ENCODE measurements around the gene SLCO2A1.

SLCO2A1 gene

DNA sequence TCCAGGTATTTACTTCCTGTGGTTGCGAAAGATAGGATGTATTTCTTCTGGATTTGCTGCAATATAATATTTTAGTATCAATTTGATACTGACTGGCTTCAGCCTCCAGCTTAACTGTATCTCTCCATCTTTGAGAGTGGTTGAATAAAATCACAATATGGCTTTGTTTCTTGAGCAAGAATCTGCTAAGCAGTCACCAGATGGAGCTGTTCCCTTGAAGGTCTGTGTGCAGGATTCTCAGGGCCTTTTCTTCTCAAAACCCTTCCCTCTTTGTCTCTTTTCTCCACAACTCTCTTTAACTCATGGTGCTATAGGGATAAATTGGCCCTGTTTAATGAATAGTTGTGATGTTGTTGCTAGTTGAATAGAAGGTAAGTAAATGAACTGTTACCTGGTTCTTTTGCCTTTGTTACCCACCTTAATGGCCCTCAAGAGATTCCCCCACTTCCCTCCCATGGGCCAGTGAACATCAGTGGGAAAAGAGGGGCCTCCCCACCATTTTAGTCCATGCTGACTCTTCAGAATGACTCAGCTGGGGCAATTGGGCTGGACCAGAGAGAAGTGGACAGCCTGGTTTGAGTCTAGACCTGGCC lies 99.3 kb downstream of the SLCO2A1 start:
- DNase-seq, result peak; percentile 30

DNA sequence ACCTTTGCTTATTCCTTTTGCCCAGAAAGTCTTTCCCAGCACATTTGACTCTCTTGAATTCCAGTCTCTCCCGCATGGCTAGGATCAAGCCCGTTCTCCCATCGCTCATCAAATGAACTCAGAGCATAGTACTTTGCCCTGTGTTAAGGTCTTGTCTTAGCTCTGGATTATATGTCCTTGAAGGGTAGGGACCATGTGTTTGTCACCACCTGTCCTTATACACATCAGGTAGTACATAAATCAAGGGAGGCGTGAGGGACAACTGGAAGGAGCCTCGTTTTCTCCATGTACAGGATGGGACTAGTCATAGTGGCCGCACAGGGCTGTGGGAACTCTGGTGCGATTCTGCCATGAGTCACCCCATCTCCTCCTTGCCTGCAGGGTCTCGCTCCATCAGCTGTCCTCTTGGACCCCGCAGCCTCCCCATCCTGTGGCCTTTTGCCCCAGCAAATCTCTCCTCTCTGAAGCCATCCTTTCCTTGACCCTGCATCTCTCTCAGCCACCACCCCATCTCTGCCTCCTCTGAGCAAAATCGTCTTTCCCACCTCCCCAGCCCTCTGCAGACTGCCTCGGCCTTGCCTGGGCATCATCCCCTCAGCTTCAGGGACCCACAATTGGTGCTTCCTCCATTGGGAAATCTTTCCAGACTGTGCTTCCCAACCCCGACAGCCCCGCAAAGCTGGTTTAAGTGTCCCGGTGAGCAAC lies 100.7 kb downstream of the SLCO2A1 start:
- no peak for DNase-seq

DNA sequence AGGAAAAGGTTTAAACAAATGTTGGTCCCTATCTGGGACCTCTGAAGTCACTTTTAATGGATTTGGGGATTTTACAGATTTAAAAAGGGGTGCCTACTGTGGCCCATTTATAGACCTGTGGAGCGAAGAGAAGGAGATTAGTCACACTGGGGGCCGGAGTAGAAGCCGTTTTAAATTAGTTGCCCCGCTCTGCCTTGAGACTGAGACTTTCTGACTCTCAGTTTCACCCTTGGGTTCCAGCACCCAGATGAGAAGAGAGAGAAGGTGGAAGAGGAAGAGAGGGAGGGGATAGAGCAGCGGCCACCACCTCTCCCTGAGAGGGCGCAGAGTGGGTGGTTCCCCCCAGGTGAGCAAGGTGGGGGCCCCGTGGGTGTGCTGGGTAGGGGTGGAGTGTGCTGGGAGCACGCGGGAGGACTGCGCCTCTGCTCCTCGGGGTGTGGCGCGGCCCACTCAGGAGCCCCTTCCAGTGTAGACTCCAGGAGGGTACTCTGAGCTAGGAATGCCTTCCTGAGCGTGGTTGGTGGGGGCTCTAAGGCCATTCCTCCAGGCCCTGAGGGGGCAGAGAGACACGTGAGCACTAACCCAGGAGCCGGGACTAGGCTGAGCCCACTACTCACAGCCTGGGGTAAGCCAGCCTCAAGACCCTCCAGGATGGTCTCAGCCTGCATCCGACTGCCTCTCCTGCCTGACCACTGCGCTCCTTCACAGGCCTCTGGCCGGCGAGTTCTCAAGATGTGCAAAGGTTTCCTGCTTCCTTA lies 101.4 kb downstream of the SLCO2A1 start:
- DNase-seq, result no peak

DNA sequence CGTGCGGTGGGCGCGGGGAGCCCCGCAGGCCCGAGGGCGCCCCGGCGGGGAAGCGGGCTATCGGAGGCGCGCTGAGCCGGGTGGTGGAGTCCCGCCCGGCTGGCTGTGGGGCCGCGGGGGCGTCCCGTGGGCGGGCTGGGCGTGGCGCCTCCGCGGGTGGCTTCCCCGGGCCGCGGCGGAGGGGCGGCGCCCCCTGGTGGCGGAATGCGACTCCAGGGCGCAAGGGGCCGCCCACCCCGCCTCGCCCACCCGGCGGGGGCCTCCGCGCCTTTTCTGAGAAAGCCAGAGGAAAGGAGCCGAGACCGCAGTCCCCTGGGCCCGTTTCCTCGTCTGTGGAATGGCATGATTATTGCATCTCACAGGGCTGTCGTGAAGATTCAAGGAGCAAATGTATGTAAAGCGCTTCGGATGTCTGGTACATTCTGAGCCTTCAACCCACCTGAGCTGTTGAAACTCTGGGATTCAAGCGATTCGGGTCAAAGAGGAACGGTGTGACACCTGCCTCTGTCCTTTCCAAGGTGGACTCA lies 102.1 kb downstream of the SLCO2A1 start:
- DNase-seq, result no peak

DNA sequence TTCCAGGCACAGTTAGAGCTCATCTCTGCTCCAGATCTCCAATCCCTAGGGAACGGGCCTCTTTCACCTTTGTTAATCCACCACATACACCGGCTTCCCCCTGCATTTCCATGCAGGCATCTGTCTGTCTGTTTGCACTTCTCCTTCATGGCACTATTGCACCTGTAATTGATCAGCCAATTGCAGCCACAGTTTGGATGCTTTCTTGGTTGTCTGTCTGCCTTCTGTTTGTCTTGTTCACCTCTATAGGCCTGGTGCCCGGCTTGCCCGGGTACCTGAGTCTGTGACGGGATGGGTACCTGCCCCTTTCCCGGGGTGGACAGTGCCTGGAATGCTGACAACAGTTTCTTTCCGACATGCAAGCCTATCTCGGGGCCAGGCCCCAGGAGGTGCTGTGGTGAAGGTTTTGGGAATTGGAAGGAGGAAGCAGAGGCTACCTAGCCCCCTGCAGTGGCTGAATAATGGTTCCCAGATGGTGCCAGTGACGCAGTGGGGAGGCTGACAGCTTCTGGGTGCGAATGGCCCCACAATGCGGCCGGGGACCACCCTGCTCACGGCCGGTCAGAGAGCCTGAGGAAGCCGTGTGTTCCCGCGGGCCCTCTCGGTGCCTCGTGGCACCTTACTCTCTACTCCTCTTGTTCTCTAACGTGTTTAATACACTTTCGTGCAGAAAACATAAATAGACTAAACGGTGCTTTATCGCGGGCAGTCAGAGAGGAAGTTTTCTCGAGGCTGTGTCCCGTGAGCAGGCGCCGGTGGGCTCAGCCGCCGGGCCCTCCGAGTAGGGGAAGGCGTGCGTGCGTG lies 102.8 kb downstream of the SLCO2A1 start:
- DNase-seq, result no peak

DNA sequence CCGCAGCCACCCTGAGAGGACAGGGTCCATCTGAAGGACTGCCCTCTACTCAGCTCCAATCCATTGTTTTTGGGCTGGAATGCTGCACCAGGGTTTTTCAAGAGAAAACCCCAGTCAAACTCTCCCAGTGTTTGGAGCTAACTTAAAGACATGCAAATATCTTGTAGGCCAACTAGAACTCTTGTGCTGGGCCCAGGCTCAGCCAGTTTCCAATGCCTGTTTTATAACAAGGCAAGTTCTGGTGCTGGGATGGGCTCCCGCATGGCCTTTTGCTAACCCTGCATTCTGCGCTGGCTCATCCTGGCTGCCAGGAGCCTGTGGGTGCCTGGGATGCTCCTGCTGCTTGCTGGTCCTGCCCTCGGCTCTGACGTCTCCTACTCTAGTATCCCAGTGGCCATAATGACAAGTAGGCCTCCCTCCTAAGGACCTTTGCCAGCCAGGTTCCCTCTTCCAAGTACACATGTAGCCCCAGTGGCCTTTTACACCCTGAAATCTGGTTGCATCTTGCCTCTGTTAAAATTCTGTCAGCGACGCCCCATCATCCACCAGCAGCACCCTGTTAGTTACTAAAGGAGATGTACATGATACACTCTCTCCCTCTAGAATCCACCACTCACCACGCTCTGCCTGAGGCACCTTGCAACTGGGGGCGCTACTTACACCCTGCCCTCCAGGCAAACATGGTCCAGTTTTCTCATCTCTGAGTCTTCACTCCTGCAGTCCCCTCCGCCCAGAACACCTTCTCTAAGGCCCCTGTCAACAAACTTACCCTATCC lies 103.6 kb downstream of the SLCO2A1 start:
- DNase-seq, result no peak

DNA sequence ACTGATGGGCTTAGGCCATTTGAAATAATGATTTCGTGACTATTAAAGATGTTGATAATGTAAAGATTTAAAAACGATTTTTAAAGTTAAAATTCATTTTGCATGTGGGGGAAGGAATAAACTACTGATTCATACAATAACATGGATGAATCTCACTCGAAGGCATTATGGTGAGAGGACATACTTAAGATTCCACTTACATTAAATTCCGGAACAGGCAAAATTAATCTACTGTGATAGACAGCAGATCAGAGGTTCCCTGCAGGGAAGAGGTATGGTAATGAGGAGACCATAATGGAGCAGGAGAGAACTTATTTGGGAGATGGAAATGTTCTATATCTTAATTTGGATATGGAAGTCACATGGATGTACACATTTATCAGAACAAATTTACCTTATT lies 105.7 kb downstream of the SLCO2A1 start:
- DNase-seq, result no peak

DNA sequence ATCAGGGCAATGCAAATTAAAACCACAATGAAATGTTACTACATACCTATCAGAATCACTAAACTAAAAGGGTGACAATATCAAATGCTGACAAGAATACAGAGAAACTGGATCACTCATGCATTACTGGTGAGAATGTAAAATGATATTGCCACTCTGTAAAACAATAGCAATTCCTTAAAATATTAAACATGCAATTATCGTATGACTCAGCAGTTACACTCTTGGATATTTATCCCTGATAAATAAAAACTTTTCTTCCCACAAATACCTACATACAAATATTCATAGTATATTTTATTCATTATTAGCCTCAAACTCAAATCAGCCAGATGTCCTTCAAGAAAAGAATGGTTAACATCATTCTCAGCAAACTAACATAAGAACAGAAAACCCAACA lies 108.1 kb downstream of the SLCO2A1 start:
- DNase-seq, result no peak

DNA sequence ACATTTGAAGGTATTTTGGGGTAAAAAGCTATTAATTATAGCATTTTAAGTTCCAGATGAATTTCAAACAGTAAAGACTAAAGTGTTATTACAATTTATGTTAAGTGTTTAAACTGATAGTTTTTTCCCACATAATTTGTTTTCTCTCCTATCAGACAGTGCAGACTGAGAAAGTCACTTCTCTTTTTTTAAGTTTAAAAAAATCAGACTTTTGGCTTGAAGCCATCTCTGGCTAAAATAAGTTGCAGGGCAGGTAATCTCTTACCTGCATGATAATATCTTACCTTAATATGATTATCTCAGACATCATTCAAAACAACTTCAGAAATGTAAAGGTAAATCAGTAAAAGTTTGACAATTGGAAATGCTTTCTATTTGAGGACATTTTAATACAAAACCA lies 112.6 kb downstream of the SLCO2A1 start:
- DNase-seq, result no peak

DNA sequence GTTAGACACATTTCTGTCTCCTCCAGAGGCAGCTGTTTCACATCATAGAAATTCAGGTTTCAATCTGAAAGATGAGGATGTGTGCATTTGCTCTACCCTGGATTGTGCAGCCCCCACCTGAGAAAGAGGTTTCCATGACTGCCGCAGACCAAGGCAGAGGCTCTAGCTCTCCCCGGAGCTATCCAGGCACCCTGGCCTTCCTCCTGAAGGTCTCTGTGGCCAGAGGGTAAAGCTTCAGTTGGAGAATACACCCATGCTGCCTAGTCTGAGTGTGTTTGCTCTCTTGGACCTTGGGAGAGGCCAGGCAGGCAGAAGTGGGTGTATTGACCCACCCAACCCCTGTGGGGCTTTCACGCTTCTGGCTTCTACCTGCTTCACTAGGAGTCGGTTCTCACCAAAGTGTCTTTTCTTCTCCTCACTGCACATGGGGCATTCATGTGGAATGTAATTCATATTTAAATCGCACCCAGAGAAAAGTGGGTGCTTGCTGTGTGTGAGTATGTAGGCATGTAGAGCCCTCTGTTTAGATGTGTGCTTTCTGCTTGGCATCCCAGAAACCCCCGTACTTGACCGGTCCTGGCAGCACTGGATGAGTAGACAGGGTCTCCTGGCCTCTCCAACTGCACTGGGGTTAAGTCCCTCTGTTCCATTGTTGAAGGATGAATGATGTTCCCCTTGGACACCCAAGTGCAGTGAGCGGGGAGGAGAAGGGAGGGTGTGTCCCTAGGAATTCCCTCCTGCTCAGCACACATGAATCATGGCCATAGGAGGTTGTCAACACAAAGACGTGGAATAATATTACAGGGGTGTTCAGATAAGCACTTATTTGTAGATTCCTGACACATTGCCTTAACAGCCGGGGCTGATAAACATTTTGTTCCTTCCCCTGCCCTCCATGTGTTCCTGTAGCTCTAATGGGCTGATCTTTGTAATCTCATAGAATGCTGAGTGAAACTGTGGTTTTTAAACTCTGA lies 113.8 kb downstream of the SLCO2A1 start:
- DNase-seq, result no peak

DNA sequence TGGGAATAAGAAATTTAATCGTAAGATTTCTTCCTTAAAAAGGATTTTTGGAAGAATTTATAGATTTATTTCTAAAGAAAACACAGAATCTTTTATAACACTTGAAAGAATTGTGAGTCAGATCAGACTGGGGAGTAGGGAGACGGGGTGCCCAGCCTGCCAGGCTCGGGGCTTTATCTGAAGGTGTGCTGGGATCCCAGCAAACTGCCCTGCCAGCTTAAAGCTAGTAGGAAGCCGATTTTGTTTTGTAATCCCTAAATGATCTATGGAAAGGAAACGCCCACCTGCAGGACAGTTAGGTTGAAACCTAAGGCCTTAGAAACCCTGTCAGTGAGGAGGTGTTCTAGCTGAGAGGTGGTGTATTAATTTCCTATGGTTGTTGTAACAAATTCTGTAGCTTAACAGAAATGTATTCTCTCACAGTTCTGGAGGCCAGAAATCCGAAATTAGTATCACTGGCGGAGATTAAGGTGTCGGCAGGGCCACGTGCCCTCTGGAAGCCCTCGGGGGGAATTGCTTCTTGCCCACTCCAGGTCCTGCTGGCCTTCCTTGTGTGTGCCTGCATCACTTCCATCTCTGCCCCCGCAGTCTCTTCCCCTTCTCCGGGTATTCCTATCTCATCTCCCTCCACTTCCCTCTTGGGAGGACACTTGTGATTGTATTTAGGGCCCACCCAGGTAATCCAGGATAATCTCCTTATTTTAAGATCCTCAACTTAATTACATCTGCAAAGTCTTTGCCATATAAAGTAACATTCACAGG lies 114.7 kb downstream of the SLCO2A1 start:
- DNase-seq, result no peak

DNA sequence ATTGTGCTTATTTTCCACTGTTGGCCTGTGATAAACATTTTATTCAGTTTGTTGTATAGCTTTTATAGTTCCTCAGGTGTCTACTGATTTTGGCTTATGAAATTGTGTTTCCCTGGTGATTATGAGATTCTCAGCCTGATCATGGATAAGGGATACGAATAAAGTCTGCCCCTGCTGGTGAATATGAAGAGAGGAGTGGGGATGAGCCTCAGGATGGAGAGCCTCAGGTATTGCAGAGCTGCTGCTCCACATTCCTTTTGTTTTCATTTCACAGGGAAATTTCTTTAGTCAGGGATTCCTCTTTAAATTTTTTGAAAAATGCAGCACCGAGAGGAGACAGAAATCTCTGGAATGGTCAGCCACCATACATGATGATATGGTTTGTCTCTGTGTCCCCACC lies 119.3 kb downstream of the SLCO2A1 start:
- DNase-seq, result no peak

DNA sequence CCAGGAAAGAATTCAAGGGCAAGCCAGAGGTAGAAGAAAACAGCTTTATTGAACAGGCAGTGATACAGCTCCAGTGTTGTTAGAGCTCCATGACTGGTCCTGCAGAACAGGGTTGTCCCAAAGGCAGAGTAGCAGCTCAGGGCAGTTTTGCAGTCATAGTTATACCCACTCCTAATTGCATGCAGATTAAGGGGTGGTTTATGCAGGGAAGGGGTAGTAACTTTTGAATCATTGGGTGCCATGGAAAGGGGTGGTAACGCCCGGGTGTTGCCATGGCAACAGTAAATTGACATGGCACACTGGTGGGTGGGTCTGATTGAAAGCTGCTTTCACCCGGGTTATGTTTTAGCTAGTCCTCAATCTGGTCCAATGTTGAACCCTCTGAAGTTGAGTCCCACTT lies 124.3 kb downstream of the SLCO2A1 start:
- DNase-seq, result no peak

DNA sequence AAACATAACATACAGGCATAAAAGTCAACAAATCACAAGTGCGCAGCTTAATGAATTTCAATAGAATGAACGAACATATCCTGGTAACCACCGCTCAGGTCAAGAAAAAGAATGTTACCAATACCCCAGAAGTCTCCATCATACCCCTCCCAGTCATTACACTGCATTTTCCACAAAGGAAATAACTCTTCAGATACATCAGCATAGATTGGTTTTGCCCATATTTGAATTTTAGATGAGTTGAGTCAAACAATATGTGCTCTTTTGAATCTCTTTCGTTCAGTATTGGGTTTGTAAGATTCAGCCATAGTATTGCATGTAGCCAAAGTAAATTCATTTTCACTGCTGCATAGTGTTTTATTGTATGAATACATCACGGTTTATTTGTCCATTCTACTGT lies 127.9 kb downstream of the SLCO2A1 start:
- DNase-seq, result no peak

DNA sequence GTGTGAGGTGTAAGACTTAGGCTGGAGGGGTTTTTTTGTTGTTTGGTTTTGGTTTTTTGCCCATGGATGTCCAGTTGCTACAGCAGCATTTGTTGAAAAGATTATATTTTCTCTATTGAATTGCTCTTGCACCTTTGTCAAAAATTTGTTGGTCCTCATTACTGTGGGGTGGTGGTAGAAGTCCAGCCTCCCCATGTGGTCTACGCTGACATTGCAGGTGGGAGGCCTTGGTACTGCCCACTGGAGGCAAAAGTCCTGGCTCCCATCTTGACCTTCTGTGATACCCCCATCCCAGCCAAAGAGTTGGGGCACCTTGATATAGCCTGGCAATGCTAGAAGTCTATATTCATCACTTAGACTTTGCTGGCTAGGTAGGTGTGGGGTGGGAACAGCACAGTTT lies 128.6 kb downstream of the SLCO2A1 start:
- DNase-seq, result no peak

DNA sequence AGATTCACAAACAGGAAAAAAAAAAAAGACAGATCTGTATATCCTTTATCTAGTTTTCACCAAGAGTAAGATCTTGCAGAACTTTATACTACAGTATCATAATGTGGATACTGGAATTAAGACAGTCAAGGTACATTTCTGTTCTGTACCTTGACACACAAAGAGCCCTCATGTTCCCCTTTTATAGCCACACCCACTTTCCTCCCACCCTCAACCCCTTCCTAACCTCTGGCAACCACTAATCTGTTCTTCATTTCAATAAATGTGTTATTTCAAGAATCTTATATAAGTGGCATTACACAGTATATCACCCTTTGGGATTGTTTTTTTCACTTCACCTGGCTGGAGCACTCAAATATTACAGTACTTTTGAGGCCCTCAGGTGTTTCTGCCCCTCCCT lies 130.4 kb downstream of the SLCO2A1 start:
- no peak for DNase-seq

DNA sequence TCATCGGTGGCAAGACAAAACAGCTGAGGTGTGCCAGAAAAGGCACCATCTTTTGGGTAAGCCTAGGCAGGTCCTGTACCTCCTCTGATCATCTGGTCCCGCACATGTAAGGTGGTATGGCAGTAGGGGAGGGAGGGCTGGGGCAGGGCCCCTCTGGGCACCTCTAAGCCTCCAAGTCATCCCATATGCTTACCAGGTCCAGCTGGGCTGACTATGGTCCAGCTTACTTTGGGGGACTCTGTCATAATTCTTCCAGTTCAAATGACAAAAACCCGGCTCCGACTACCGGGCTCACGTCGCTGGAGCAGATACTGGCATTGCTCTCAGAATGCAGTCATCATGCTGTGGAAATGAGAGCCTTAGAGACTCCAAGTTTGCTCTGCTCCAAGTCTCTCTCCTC lies 132.2 kb downstream of the SLCO2A1 start:
- no peak for DNase-seq

DNA sequence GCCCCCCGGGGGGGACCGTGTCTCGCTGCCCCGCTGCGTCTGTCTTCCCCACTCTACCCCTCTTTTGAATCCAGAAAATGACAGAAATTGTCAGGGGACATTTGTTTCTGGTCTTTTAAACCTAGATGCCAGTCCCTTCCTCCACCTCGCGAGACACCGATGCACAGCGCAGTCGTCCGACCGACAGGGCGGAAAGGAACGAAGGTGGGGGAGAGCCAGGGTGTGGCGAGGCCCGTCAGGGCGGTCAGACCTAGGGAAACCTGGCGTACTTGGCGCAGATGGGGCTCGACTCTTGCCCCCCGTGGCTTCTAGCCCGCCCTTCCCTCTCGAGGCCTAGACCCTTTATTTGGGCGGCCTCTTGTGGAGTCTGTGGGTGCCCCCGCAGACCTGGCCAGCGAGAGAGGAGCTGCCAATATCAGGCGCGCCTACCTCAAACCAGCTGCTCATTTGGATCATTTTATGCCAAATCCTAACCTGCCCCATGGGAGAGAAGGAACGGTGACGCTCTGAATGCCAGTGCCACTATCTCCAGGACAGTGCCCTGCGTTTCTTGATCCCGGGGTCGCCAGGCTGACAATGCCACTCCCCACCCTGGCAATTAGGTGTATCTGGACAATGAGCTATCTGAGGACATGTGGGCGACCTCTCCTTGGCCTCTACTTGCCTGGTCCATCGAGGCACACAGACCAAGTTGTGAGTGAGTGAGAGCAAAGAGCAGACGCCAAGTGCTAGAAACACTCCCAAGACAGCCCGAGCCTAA lies 133.5 kb downstream of the SLCO2A1 start:
- DNase-seq, result no peak

DNA sequence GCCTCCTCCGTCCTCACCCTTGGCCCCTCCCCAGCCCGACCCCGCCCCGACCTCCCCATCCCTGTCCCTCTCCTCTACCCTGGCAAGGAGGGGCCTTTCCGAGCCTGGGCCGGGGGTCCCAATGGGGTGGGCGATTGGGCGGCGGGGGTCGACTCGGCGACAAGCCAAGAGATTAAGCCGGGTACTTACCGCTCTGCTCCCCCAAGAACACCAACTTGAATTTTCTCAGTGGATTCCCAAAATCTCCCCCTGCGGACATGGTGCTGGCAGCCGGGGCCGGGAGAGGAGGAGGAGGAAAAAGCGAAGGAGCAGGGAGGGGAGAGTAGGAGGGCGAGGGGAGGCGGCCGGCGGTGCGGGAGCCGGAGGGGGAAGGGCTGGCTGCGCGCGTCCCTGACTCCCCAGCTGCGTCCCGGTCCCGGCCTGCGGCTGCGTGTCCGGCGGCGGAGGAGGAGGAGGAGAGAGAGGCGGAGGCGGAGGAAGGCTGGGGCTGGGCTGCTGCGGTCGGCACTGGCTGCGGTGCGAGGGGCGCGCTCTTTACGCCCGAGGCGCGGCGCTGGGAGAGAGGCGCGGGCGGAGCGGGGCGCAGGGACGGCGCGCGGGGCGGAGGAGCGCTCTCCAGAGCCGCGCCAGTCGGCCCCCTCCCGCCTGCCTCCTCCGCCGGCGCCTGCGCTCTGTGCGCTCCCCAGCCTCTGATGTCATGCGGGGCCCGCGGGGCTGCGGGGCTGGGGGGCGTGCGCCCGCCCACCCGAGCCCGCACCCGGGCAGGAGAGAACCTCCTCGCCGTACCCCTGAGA lies 134.3 kb downstream of the SLCO2A1 start, which contains the start of gene RAB6B:
Gene RAB6B, minus strand, starts transcription at position 675 of the 794 bp plus-strand sequence. Its CDS starts 416 bp downstream, at position 259.
- no peak for DNase-seq
